LNCAP (cell line): ENCODE results near the gene GABRD.

Source experiments
- CTCF ChIP-seq: fragments of 450-650 bp; IDR thresholded peaks from 2 replicates; pipeline ENCODE4 v1.5.1; 2017; ENCODE audit warnings: mild to moderate bottlenecking

The GABRD gene

GRCh38 chr1:1981142-1981500 lies 38.0 kb upstream of the GABRD start:
- no peak for TF ChIP-seq CTCF

- no peak for TF ChIP-seq CTCF
These were observed 36.5 kb upstream of the GABRD start for GRCh38 chr1:1982379-1983232.

- TF ChIP-seq CTCF, result no peak
These were observed 34.5 kb upstream of the GABRD start for GRCh38 chr1:1984560-1985070.

- TF ChIP-seq CTCF, result no peak
These were observed 33.6 kb upstream of the GABRD start for GRCh38 chr1:1985375-1986050.

- no peak for TF ChIP-seq CTCF
These were observed 32.5 kb upstream of the GABRD start for GRCh38 chr1:1986451-1987141.

- TF ChIP-seq CTCF, result no peak
These were observed 32.0 kb upstream of the GABRD start for GRCh38 chr1:1987142-1987510.

GRCh38 chr1:1988061-1988945 lies 30.8 kb upstream of the GABRD start:
- TF ChIP-seq CTCF, result no peak
